Activated naive CD8-positive, alpha-beta T cell treated with anti-CD3 and anti-CD28 coated beads for 36 hours (primary cell): Measurements from ENCODE around the gene GPBAR1. TPM values are rescaled to one million over a fixed set of nuclear protein-coding genes. Genes with fewer than 3 reads are reported as not detected.

Experiments used
- DNase-seq: peaks from one replicate; pipeline ENCODE4 v3.0.0; 2021
- H3K27ac Mint-ChIP-seq: one replicate; pipeline ENCODE4 v1.8.0; 2022; ENCODE audit warnings: mild to moderate bottlenecking, moderate library complexity, mixed read lengths
- H3K27me3 Mint-ChIP-seq: one replicate; pipeline ENCODE4 v1.8.0; 2022; ENCODE audit warnings: mild to moderate bottlenecking, mixed read lengths
- H3K36me3 Mint-ChIP-seq: one replicate; pipeline ENCODE4 v1.8.0; 2021; ENCODE audit warnings: mild to moderate bottlenecking, mixed read lengths
- H3K4me1 Mint-ChIP-seq: one replicate; pipeline ENCODE4 v1.8.0; 2021; ENCODE audit warnings: mixed read lengths
- H3K4me3 Mint-ChIP-seq: one replicate; pipeline ENCODE4 v1.8.0; 2022; ENCODE audit warnings: mild to moderate bottlenecking, moderate library complexity, mixed read lengths
- H3K9me3 Mint-ChIP-seq: one replicate; pipeline ENCODE4 v1.8.0; 2022; ENCODE audit warnings: mixed read lengths
- total RNA-seq, 2 experiments: library from RNA; stranded (reverse); gene quantifications; one replicate each; pipeline ENCODE4 v1.2.3, GENCODE V29; 2021

The GPBAR1 gene
- total RNA-seq, 2 experiments from 2014 or later = 0.24 to 0.58 TPM

DNA sequence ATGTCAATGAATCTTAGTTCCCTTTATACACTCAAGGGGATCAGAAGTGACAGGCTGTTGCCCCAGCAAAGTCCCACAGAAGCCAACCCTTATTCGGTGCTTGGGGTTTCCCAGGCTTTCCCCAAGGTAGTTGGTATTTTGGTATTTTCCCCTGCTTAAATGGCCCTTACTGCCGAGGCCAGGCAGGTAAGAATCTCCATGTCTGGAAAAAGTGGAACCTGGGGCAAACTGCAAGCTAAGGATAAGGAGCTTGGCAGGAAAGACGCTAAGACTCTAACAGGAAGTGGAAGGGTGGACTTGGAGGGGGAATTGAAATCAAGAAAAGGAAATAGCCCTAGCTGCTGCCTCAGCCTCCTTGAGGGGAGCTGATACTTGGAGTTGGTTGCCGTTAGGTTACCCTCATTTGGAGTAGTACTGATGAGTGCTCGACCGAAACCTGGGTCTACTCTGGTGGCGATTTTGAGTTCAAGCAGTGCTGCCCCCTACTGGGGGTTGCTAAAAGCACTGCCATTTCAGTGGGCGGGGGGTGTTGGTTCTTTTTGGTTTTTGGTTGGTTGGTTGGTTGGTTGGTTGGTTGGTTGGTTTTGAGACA is 3.3 kb upstream of the GPBAR1 start:
- H3K4me3 Mint-ChIP-seq = no peak overlapping the region
- peaks cover 33% of the 10 kb centered on the region for H3K4me1 Mint-ChIP-seq
- H3K9me3 Mint-ChIP-seq = no peaks in the 10 kb centered on the region
- no peaks in the 10 kb centered on the region for H3K27me3 Mint-ChIP-seq
- H3K36me3 Mint-ChIP-seq = peaks cover 20% of the 10 kb centered on the region
- H3K27ac Mint-ChIP-seq = peak overlapping the region; percentile 82
- peak; percentile 70 for DNase-seq

DNA sequence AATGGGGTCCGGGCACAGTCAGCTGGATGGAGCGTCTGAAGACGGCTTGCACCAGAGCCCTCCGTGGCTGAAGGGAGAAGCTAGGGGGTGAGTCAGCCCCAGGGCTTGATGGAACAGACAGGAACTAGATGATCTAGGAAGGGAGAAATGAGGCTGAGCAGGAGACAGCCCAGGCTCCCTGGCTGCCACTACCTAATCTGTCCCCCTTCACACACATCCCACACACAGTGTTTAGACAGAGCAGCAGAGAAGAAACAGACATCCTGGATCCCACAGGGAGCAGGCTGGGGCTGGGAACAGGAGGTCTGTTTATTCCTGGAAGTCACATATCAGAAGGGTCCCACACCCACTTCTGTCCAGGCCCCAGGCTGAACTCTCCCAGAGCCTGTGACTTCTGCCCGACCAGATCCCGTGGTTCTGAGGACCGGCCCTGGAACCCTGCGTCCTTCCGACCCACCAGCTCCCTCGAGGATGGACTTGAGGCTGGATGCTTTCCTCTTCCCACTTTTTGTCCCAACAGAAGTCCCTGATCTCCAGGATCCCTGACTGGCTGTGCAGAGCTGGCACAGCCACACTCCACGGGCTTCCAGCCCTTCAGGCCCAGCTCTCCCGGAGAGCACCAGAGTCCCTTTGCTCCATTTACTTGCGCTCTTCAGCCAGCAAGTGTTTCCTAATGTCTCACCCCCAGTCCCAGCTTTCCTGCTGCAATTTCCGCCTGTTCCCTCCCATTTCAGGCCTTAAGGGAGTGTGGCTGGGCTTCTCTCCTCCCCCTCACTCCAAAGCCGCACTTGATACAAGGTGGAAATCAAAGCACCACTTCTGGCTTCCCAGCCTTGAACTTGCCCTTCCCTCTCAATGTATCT is 1.5 kb upstream of the GPBAR1 start:
- Mint-ChIP-seq H3K36me3 (peaks cover 15% of the 10 kb centered on the region), H3K4me1 (peaks cover 36% of the 10 kb centered on the region), H3K27me3 (no peaks in the 10 kb centered on the region), H3K27ac (peak overlapping the region; percentile 54), H3K9me3 (no peaks in the 10 kb centered on the region), H3K4me3 (no peak overlapping the region)
- DNase-seq = no peak

DNA sequence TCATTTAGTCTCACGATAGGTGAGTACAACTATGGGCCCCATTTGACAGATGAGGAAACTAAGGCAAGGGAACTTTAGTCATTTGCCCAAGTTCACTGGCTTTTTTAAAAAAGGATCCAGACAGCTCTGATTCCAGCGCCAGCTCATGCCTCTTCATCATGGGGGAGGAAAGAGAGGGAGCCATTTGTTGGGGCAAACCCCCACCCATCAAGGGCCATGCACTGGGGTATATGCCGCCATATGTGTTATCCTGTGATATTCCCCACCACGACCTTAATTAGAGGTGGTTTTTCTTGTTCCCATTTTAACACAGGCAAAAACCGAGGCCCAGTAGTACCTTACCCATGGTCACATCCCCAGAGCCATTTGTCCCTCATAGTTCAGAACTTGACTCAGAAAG is 649 bp upstream of the GPBAR1 start:
- Mint-ChIP-seq H3K27me3 (no peaks in the 10 kb centered on the region), H3K27ac (no peak overlapping the region), H3K9me3 (no peaks in the 10 kb centered on the region), H3K4me1 (peaks cover 29% of the 10 kb centered on the region), H3K36me3 (peaks cover 11% of the 10 kb centered on the region), H3K4me3 (no peak overlapping the region)
- no peak for DNase-seq

DNA sequence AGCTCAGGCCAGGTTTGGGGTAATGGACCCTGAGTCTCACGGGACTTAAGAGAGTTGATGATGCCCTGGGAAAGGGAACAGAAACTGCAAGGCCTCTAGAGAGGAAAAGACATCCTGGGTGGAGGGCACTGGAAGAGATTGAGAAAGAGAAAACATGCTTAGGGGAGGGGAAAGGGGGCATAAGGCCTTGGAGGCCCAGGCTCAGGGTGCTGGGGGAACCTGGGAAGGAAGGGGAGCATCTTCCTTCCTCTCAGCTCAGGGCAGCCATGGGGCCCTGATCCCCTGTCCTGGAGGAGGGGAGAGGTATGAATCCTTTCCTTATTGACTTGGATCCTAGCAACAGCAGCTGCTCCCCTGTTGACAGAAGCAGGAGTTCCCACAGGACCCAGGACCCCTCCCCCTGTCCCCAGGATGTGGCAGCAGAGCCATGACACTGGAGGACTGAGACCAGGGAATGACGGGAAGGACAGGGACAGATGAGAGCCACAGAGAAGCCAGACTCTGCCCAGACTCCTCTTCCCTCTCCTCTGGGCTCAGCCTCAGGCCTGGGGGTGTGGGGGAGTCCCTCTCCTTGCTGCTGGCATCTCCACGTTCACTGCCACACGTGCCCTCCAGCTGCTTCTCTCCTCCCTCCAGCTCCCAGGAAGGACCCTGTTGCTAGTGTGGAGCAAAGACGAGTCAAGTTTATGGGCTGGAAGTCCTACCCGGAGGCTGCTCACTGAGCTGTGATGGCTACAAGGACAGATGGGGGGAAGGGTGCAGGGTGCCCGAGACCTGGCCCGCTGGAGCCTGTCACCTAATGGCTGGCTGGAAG is 815 bp downstream of the GPBAR1 start:
- Mint-ChIP-seq H3K4me3 (no peak overlapping the region), H3K36me3 (peaks cover 4% of the 10 kb centered on the region), H3K27ac (peak overlapping the region; percentile 13), H3K27me3 (no peaks in the 10 kb centered on the region), H3K9me3 (no peaks in the 10 kb centered on the region), H3K4me1 (peaks cover 27% of the 10 kb centered on the region)
- no peak for DNase-seq

DNA sequence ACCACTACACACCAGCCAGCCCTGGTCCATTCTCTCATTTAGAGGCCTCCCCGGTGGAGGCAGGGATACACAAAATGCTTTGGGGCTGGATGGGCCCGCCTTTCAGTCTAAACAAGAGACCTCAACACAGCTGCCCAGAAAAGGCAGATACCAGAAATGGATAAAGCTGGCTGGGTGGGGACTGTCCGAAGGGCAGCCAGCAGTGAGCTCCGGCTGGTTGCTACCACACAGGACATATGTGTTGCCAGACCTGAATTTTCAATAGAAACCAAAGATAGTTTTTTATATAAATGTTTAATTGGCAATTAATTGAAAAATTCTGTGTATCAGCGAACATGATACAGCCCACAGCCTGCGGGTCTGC is 1.4 kb downstream of the GPBAR1 start:
- Mint-ChIP-seq H3K9me3 (no peaks in the 10 kb centered on the region), H3K4me1 (peaks cover 23% of the 10 kb centered on the region), H3K36me3 (peaks cover 4% of the 10 kb centered on the region), H3K4me3 (no peak overlapping the region), H3K27ac (no peak overlapping the region), H3K27me3 (no peaks in the 10 kb centered on the region)
- DNase-seq = no peak

DNA sequence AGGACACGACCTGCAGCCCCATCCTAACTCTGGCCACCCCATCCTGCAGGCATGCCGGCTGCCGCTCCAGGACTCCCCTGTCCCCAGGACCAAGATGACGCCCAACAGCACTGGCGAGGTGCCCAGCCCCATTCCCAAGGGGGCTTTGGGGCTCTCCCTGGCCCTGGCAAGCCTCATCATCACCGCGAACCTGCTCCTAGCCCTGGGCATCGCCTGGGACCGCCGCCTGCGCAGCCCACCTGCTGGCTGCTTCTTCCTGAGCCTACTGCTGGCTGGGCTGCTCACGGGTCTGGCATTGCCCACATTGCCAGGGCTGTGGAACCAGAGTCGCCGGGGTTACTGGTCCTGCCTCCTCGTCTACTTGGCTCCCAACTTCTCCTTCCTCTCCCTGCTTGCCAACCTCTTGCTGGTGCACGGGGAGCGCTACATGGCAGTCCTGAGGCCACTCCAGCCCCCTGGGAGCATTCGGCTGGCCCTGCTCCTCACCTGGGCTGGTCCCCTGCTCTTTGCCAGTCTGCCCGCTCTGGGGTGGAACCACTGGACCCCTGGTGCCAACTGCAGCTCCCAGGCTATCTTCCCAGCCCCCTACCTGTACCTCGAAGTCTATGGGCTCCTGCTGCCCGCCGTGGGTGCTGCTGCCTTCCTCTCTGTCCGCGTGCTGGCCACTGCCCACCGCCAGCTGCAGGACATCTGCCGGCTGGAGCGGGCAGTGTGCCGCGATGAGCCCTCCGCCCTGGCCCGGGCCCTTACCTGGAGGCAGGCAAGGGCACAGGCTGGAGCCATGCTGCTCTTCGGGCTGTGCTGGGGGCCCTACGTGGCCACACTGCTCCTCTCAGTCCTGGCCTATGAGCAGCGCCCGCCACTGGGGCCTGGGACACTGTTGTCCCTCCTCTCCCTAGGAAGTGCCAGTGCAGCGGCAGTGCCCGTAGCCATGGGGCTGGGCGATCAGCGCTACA is 2.1 kb downstream of the GPBAR1 start:
- Mint-ChIP-seq H3K27me3 (no peaks in the 10 kb centered on the region), H3K4me3 (no peak overlapping the region), H3K36me3 (peaks cover 7% of the 10 kb centered on the region), H3K27ac (no peak overlapping the region), H3K9me3 (no peaks in the 10 kb centered on the region), H3K4me1 (peaks cover 22% of the 10 kb centered on the region)
- DNase-seq = no peak

DNA sequence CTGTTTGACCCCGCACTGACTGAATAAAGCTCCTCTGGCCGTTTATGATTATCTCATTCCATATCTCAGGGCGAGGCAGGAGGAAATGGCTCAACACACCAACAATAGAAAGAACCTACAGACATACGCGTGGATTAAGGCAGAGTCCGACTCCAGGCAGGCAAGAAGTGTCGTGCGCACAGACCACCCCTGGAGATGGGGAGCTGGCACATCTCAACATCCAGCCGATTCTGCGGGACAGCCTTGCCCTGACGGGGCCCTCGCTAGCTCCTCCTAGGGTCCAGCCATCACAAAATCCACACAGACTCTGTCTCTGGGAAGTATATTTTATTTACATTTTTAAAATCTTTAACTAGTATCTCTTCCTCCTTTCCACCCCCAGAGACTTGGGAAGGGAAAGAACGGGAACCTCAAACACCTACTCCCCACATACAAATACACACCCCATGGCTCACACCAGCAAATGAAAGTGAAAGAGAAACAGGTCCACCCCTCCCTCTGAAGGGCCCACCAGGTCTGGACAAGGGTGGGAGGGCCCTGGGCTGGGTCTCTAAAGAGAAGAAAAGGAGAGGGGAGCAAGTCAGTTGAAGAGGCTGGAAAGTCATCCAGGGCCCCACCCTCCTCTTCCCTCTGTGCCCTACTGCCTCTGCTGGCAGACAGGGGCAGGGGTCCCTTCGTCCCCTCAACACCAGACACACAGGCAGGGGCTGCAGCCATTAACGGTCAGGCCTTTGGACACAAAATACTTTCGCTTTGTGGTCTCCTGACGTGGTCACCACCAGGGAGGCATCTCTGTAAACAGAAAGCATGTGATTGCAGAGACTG is 3.2 kb downstream of the GPBAR1 start:
- Mint-ChIP-seq H3K9me3 (no peaks in the 10 kb centered on the region), H3K27me3 (no peaks in the 10 kb centered on the region), H3K27ac (peak overlapping the region; percentile 1), H3K4me3 (no peak overlapping the region), H3K36me3 (peaks cover 7% of the 10 kb centered on the region), H3K4me1 (peaks cover 20% of the 10 kb centered on the region)
- no peak for DNase-seq

DNA sequence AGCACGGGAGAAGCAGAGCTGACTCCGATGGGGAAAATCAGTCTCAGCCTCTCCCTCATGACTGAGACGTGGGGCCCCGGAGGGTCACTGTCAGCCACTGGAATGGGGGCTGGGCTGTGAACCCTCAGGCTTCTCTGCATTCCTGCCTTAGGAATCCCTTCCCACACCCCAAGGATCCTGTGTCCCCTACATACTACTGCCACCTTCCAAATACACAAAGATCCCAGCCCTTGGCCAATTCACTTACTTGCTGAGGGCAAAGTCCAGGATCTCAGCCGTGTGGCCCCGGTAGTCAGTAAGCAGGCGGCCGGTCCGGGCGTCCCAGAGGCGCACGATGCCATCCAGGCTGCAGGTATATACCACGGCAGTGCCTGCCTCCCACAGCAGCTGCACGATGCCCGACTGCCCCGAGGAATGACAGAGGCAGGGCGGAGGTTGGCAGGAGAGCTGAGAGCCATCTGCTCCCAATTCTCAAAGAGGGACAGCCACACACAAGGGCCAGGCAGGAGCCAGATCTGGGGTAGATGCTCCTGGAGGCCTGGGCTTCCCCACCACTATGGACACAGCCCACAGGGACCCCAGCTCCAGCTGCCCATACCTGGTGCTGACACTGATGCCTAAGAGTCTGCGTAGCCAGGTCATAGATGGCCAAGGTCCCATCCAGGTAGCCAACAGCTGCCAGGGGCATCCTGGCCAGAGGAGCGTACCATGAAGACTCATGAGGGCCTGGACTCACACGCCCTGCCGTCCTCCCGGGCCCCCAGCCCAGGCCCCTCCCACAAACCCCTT is 4.2 kb downstream of the GPBAR1 start:
- peaks cover 11% of the 10 kb centered on the region for H3K36me3 Mint-ChIP-seq
- no peak overlapping the region for H3K27ac Mint-ChIP-seq
- H3K4me1 Mint-ChIP-seq = peaks cover 24% of the 10 kb centered on the region
- no peaks in the 10 kb centered on the region for H3K9me3 Mint-ChIP-seq
- no peaks in the 10 kb centered on the region for H3K27me3 Mint-ChIP-seq
- no peak for DNase-seq
- no peak overlapping the region for H3K4me3 Mint-ChIP-seq

DNA sequence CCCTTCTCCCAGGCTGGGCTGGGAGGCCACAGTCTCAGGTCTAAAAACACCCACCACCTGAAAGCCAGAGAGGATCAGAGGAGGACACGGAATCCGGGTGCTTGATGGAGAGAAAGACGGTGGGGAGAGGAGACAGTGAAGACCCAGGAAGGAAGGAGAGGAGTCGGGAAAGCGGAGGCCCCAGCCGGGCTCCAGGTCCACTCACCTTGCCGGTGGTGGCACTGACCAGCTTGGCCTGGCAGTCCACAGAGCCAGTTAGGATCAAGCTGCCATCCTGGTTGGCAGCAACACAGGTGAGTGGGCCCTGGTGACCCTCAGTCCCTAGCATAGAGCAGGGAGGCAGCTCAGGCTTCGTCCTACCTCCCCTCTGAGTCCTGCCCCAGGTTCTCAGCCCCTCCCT is 4.8 kb downstream of the GPBAR1 start:
- no peak for DNase-seq
- Mint-ChIP-seq H3K27ac (no peak overlapping the region), H3K9me3 (no peaks in the 10 kb centered on the region), H3K4me1 (peaks cover 24% of the 10 kb centered on the region), H3K27me3 (no peaks in the 10 kb centered on the region), H3K36me3 (peaks cover 11% of the 10 kb centered on the region), H3K4me3 (no peak overlapping the region)

DNA sequence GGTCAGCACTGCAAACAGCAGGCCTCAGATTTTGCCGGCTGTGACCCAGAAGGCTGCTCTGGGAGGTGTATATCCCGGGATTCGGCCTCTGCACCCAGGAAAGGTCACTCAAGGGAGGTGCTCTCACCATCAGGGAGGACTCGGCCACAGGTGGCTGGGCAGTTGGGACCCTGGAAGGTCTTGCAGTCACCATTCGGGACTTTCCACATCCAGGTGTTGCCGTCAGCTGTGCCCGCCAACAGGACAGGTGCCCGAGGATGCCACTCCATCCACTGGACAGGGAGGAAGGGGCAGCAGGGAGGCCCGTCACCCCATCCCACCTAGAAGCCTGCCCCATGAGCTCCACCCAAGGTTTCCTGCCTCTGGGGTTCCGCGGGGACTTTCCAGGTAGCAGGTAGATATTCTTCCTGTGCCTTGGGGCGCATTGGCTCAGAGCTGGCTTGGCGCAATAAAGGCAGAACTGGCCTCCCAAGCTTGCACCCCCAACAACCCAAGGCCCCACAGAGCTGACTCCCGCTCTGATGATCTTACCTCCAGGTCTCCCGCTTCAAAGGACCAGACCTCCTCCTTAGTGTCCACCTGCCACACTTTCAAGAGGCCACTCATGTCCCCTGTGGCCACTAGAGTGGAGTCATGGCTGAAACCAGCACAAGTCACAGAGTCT is 5.6 kb downstream of the GPBAR1 start:
- H3K4me3 Mint-ChIP-seq = no peak overlapping the region
- H3K27ac Mint-ChIP-seq = no peak overlapping the region
- H3K9me3 Mint-ChIP-seq = no peaks in the 10 kb centered on the region
- peaks cover 11% of the 10 kb centered on the region for H3K36me3 Mint-ChIP-seq
- peaks cover 28% of the 10 kb centered on the region for H3K4me1 Mint-ChIP-seq
- DNase-seq = no peak
- H3K27me3 Mint-ChIP-seq = no peaks in the 10 kb centered on the region

DNA sequence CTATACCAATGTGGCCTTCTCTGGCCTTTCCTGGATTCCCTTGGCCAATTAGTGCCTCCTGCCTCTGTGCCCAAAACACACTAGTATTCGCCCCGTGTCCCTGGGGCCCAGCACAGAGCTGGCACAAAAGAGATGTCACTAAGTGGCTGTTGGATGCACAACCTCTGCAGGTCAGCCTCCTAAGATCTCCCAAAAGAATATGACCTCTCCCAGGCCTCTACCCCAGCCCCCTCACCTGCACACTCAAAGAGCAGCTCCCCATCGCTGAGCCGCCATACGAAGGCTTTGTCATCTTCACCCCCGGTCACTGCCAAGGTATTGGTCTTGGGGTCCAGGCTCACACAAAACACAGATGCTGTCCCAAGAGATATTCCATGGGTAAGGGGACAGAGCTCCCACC is 6.4 kb downstream of the GPBAR1 start:
- no peaks in the 10 kb centered on the region for H3K9me3 Mint-ChIP-seq
- H3K27me3 Mint-ChIP-seq = no peaks in the 10 kb centered on the region
- peak overlapping the region; percentile 35 for H3K4me3 Mint-ChIP-seq
- H3K4me1 Mint-ChIP-seq = peaks cover 36% of the 10 kb centered on the region
- H3K36me3 Mint-ChIP-seq = peaks cover 11% of the 10 kb centered on the region
- DNase-seq = no peak
- no peak overlapping the region for H3K27ac Mint-ChIP-seq

DNA sequence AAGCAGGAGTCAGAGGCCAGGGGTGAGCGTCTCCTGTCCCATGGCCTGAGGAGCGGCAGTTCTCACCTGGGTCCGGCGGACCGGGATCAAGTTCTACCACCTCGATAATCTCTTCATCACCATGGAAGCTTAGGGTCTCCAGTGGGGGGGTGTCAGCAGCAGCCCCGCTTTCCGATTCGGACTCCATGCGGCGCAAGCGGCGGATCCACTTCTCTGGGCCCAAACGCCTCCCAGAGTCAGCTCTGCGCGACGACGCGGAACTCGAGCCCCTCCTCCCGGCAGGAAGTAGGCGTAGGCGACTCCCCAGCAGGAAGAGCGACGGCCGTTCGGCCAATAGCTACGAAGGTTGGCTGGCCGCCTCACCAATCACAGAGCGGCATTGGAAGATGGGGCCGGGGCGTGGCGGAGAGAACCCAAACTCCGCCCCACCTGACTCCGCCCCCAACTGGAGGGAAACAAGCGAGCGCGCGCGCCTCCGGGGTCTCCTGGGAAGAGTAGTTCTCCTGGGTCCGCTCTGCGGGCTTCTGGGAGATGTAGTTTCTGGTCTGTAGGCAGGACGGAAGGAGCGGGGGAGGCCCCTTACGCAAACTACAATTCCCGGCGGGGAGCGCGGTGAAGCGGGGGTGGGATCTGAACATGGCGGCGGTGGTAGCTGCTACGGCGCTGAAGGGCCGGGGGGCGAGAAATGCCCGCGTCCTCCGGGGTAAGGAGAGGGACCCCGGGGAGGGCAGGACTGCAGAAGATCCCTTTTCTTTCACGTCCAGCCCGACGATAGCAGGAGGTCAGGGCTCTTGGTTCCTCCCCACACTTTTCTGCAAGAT is 9.3 kb downstream of the GPBAR1 start, which contains the start of the genes AAMP and PNKD:
AAMP (minus strand) TSS at position 238 of the 821 bp plus-strand sequence; CDS start at position 187, 51 bp downstream.
PNKD (plus strand) TSS at position 620 of the 821 bp plus-strand sequence; CDS start at position 637, 17 bp downstream.
- H3K4me1 Mint-ChIP-seq = peaks cover 42% of the 10 kb centered on the region
- peak within 1 kb of the TSS; percentile 95 for H3K27ac Mint-ChIP-seq
- H3K4me3 Mint-ChIP-seq = peak within 1 kb of the TSS; percentile 94
- DNase-seq = peak; percentile 100
- peaks cover 15% of the 10 kb centered on the region for H3K36me3 Mint-ChIP-seq
- no peaks in the 10 kb centered on the region for H3K27me3 Mint-ChIP-seq
- H3K9me3 Mint-ChIP-seq = no peaks in the 10 kb centered on the region
